ENCODE data around the gene NOL7.

- TF ChIP-seq CTCF (IDR thresholded peaks at IDR 0.05; ENCODE audit: low read length), result no peak
- TF ChIP-seq EZH2 (IDR thresholded peaks at IDR 0.05; ENCODE audit: borderline replicate concordance, low read length), result no peak
Measured at GRCh38 chr6:13662651-13663334, 47.7 kb downstream of the NOL7 start.
